Activated CD8-positive, alpha-beta memory T cell treated with anti-CD3 and anti-CD28 coated beads for 48 hours (primary cell): ENCODE results near the gene GAGE10.
"Not testable (repeated sequence)": the region's sequence is repeated elsewhere in the genome, so short reads cannot be mapped to it uniquely, and the experiment has no call there.

ENCODE experiments used
- DNase-seq, 3 experiments: peaks; one replicate each; pipeline ENCODE4 v3.0.0-alpha.2; 2020; ENCODE audit warnings: low read depth in 2 of 3, low spot score in 2 of 3

Gene GAGE10

GRCh38 chrX:49322266-49322665 lies 18.8 kb downstream of the GAGE10 start:
- not testable (repeated sequence) for DNase-seq

GRCh38 chrX:49323735-49324134 lies 20.3 kb downstream of the GAGE10 start:
- not testable (repeated sequence) for DNase-seq

- DNase-seq, result not testable (repeated sequence)
Measured at GRCh38 chrX:49330421-49330820, 27.0 kb downstream of the GAGE10 start.

GRCh38 chrX:49331282-49331681 lies 27.8 kb downstream of the GAGE10 start, which contains the start of gene GAGE13:
GAGE13 (plus strand) TSS chrX:49331582; CDS start chrX:49332738, 1,156 bp downstream.
- not testable (repeated sequence) for DNase-seq

- DNase-seq, result not testable (repeated sequence)
Measured at GRCh38 chrX:49331841-49332240, 28.4 kb downstream of the GAGE10 start.

GRCh38 chrX:49341449-49341848 lies 38.0 kb downstream of the GAGE10 start:
- DNase-seq, result not testable (repeated sequence)

GRCh38 chrX:49344496-49345175 lies 41.2 kb downstream of the GAGE10 start:
- not testable (repeated sequence) for DNase-seq

GRCh38 chrX:49345402-49345801 lies 42.0 kb downstream of the GAGE10 start:
- not testable (repeated sequence) for DNase-seq

GRCh38 chrX:49346150-49346549 lies 42.7 kb downstream of the GAGE10 start:
- DNase-seq, result not testable (repeated sequence)
